ENCODE measurements around the gene FHIT. TPM values are rescaled to one million over a fixed set of nuclear protein-coding genes. Genes with fewer than 3 reads are reported as not detected.

FHIT gene
- total RNA-seq, 4 donors from 2014 or later, result 8.8 to 35.6 (median 12.6) TPM

GRCh38 chr3:60036803-60037202 is 1214.4 kb downstream of the FHIT start:
- Histone ChIP-seq H3K4me3 (no peak overlapping the region), H3K27me3 (no peaks in the 10 kb centered on the region), H3K4me1 (no peaks in the 10 kb centered on the region), H3K9me3 (no peaks in the 10 kb centered on the region), H3K27ac (no peak overlapping the region), H3K36me3 (no peaks in the 10 kb centered on the region)
- no peak for TF ChIP-seq POLR2A (IDR thresholded peaks at IDR 0.05)
- TF ChIP-seq CTCF (IDR thresholded peaks at IDR 0.05), result no peak
- no peak for TF ChIP-seq POLR2AphosphoS5 (IDR thresholded peaks at IDR 0.05)
- TF ChIP-seq EP300 (IDR thresholded peaks at IDR 0.05), result no peak
- whole genome bisulfite sequencing, result 94% methylated on average over 7 of the region's 7 CpGs
- no peak for DNase-seq (ENCODE audit: low spot score in 2 of 2)

- H3K27ac ChIP-seq, result no peak overlapping the region
- H3K4me1 ChIP-seq, result no peaks in the 10 kb centered on the region
- no peaks in the 10 kb centered on the region for H3K36me3 ChIP-seq
- WGBS, result 63% methylated on average over 3 of the region's 3 CpGs
- no peak for DNase-seq (ENCODE audit: low spot score in 2 of 2)
- no peak overlapping the region for H3K4me3 ChIP-seq
- TF ChIP-seq EP300 (IDR thresholded peaks at IDR 0.05) (no peak), POLR2AphosphoS5 (IDR thresholded peaks at IDR 0.05) (no peak), POLR2A (IDR thresholded peaks at IDR 0.05) (no peak), CTCF (IDR thresholded peaks at IDR 0.05) (no peak)
- no peaks in the 10 kb centered on the region for H3K27me3 ChIP-seq
- no peaks in the 10 kb centered on the region for H3K9me3 ChIP-seq
Measured at GRCh38 chr3:60033901-60034453, 1217.3 kb downstream of the FHIT start.

GRCh38 chr3:60030982-60031381 is 1220.3 kb downstream of the FHIT start:
- no peak for TF ChIP-seq CTCF (IDR thresholded peaks at IDR 0.05)
- no peak for TF ChIP-seq EP300 (IDR thresholded peaks at IDR 0.05)
- no peak for TF ChIP-seq POLR2A (IDR thresholded peaks at IDR 0.05)
- TF ChIP-seq POLR2AphosphoS5 (IDR thresholded peaks at IDR 0.05), result no peak
- Histone ChIP-seq H3K36me3 (no peaks in the 10 kb centered on the region), H3K4me3 (no peak overlapping the region), H3K27ac (no peak overlapping the region), H3K9me3 (no peaks in the 10 kb centered on the region), H3K27me3 (no peaks in the 10 kb centered on the region), H3K4me1 (no peaks in the 10 kb centered on the region)
- no peak for DNase-seq (ENCODE audit: low spot score in 2 of 2)
- WGBS, result 85% methylated on average over 1 of the region's 1 CpG

- no peak for DNase-seq (ENCODE audit: low spot score in 2 of 2)
- Histone ChIP-seq H3K36me3 (no peaks in the 10 kb centered on the region), H3K4me1 (no peaks in the 10 kb centered on the region), H3K9me3 (no peaks in the 10 kb centered on the region), H3K4me3 (no peak overlapping the region), H3K27me3 (no peaks in the 10 kb centered on the region), H3K27ac (no peak overlapping the region)
- TF ChIP-seq POLR2A (IDR thresholded peaks at IDR 0.05) (no peak), POLR2AphosphoS5 (IDR thresholded peaks at IDR 0.05) (no peak), EP300 (IDR thresholded peaks at IDR 0.05) (no peak), CTCF (IDR thresholded peaks at IDR 0.05) (no peak)
- WGBS, result 57% methylated on average over 2 of the region's 2 CpGs
Measured at GRCh38 chr3:60028233-60028632, 1223.0 kb downstream of the FHIT start.

- H3K4me1 ChIP-seq, result no peaks in the 10 kb centered on the region
- no peaks in the 10 kb centered on the region for H3K27me3 ChIP-seq
- H3K36me3 ChIP-seq, result no peaks in the 10 kb centered on the region
- H3K27ac ChIP-seq, result no peak overlapping the region
- TF ChIP-seq POLR2A (IDR thresholded peaks at IDR 0.05), result no peak
- TF ChIP-seq EP300 (IDR thresholded peaks at IDR 0.05), result no peak
- no peak for TF ChIP-seq POLR2AphosphoS5 (IDR thresholded peaks at IDR 0.05)
- TF ChIP-seq CTCF (IDR thresholded peaks at IDR 0.05), result no peak
- no peak overlapping the region for H3K4me3 ChIP-seq
- no peak for DNase-seq (ENCODE audit: low spot score in 2 of 2)
- 95% methylated on average over 7 of the region's 7 CpGs for WGBS
- H3K9me3 ChIP-seq, result no peaks in the 10 kb centered on the region
Measured at GRCh38 chr3:60027335-60027734, 1223.9 kb downstream of the FHIT start.

Data from suprapubic skin (tissue), 4 donors.